SK-N-SH (cell line): ENCODE data around the gene UGT1A3.

Source experiments
- POLR2AphosphoS5 ChIP-seq: IDR thresholded peaks from 2 replicates; pipeline ENCODE4 v1.6.1; 2012; ENCODE audit warnings: low read depth, low read length
- RAD21 ChIP-seq: IDR thresholded peaks from 2 replicates; pipeline ENCODE4 v1.6.1; 2012; ENCODE audit warnings: mild to moderate bottlenecking, low read length
- REST ChIP-seq: IDR thresholded peaks from 2 replicates; pipeline ENCODE4 v1.6.1; 2012; ENCODE audit warnings: mild to moderate bottlenecking, low read depth, low read length, moderate library complexity
- SIN3A ChIP-seq: IDR thresholded peaks from 2 replicates; pipeline ENCODE4 v1.6.1; 2012; ENCODE audit warnings: low read depth, mild to moderate bottlenecking, low read length, moderate library complexity, borderline replicate concordance
- SMC3 ChIP-seq: IDR thresholded peaks from 2 replicates; pipeline ENCODE4 v1.6.1; 2012; ENCODE audit warnings: low read depth, low read length, improper control_type of control experiment
- TEAD4 ChIP-seq: IDR thresholded peaks from 2 replicates; pipeline ENCODE4 v1.4.0; 2012; ENCODE audit warnings: mild to moderate bottlenecking, borderline replicate concordance; ENCODE audit not compliant: insufficient read depth
- TF ChIP-seq, protein P1 (sequence below): fragments of 200-600 bp; sonication (generic); IDR thresholded peaks from 2 replicates; pipeline ENCODE4 v1.6.1; 2017; ENCODE audit warnings: antibody characterized with exemption, mild to moderate bottlenecking, moderate library complexity

DNA sequence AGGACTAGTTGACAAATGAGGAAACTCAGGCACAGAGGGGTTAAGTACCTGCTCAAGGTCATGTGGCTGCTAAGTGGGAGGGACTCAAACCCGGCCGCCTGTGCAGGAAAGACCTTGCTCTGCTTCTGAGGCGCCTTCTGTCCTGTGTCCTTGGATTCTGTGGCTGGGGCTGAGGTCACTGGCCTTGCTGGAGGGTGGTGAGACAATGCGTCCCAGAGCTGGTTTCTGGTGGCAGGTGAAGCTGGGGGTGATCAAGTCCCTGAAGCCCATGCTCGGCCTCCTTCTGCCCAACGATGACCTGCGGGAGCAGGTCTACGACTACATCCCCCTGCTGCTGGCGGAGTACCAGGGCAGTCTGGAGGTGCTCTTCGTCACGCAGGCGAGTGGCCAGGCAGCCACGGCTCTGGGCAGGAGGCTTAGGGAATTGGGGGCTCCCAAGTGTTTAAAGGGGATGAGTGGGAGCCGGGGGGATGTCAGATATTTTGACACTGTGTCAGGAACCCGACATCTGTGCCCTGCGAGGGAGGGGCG, 65.4 kb downstream of the UGT1A3 start:
- TF ChIP-seq SIN3A (no peak), TEAD4 (no peak), REST (no peak), RAD21 (no peak), SMC3 (no peak), POLR2AphosphoS5 (no peak)
- TF ChIP-seq, protein P1, sequence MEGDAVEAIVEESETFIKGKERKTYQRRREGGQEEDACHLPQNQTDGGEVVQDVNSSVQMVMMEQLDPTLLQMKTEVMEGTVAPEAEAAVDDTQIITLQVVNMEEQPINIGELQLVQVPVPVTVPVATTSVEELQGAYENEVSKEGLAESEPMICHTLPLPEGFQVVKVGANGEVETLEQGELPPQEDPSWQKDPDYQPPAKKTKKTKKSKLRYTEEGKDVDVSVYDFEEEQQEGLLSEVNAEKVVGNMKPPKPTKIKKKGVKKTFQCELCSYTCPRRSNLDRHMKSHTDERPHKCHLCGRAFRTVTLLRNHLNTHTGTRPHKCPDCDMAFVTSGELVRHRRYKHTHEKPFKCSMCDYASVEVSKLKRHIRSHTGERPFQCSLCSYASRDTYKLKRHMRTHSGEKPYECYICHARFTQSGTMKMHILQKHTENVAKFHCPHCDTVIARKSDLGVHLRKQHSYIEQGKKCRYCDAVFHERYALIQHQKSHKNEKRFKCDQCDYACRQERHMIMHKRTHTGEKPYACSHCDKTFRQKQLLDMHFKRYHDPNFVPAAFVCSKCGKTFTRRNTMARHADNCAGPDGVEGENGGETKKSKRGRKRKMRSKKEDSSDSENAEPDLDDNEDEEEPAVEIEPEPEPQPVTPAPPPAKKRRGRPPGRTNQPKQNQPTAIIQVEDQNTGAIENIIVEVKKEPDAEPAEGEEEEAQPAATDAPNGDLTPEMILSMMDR, result no peak
